GM12801 (cell line): ENCODE data around the gene KIF7.

Source experiments
- CTCF ChIP-seq: IDR thresholded peaks from one replicate; pipeline ENCODE4 v1.5.1; 2011; ENCODE audit warnings: control low read depth; ENCODE audit not compliant: insufficient read length; ENCODE audit errors: extremely low read depth

Gene KIF7

GRCh38 chr15:89599021-89599420 is 56.2 kb downstream of the KIF7 start:
- TF ChIP-seq CTCF = no peak

- no peak for TF ChIP-seq CTCF
These were observed 62.2 kb downstream of the KIF7 start for GRCh38 chr15:89593018-89593417.

GRCh38 chr15:89591834-89592233 is 63.4 kb downstream of the KIF7 start:
- no peak for TF ChIP-seq CTCF

GRCh38 chr15:89587955-89588354 is 67.3 kb downstream of the KIF7 start:
- no peak for TF ChIP-seq CTCF

GRCh38 chr15:89586651-89587050 is 68.6 kb downstream of the KIF7 start:
- TF ChIP-seq CTCF = no peak

- no peak for TF ChIP-seq CTCF
These were observed 77.1 kb downstream of the KIF7 start for GRCh38 chr15:89578146-89578545.
